Pancreas (tissue), 10 donors: ENCODE data around the gene LEFTY2. TPM values are rescaled to one million over a fixed set of nuclear protein-coding genes. Genes with fewer than 3 reads are reported as not detected.
A peak's percentile ranks its signal among the peaks of the same experiment; 100 is the strongest.
"Not testable (repeated sequence)": the region's sequence is repeated elsewhere in the genome, so short reads cannot be mapped to it uniquely, and the experiment has no call there.

Experiments used
- ATAC-seq, 4 donors: fragments of 200-7000 bp; cut with Tn5 transposase; one replicate each; pipeline versions ENCODE4 v1.8.0 to v1.9.1; 2020; ENCODE audit warnings: mild to moderate bottlenecking in 4 of 4, moderate library complexity in 4 of 4
- DNase-seq, 6 donors: peaks; one replicate each; pipeline ENCODE4 v3.0.0-alpha.2; 2020
- FAIRE-seq: peaks from 2 replicates; lab custom pipeline; 2012; peaks lifted over from hg19 to GRCh38; lab: Jason Lieb, UNC
- H3K27ac ChIP-seq, 4 donors: fragments of 200-600 bp; sonication (generic); 1 replicate in 3 of 4; 2 replicates in 1 of 4; pipeline versions ENCODE4 v1.5.0 to v1.8.0; 2020
- H3K27me3 ChIP-seq, 4 donors: fragments of 200-600 bp; one replicate each; pipeline ENCODE4 v1.8.0; 2021
- H3K36me3 ChIP-seq, 3 donors: fragments of 200-600 bp; sonication (generic) in 1 of 3; one replicate each; pipeline versions ENCODE4 v1.5.0 to v1.8.0; 2020 to 2021
- H3K4me1 ChIP-seq, 3 donors: fragments of 200-600 bp; one replicate each; pipeline ENCODE4 v1.8.0; 2021
- H3K4me3 ChIP-seq, 4 donors: fragments of 200-600 bp; sonication (generic) in 2 of 4; one replicate each; pipeline versions ENCODE4 v1.5.0 to v1.8.0; 2020 to 2021
- H3K9me3 ChIP-seq, 4 donors: fragments of 200-600 bp; one replicate each; pipeline ENCODE4 v1.8.0; 2021
- WGBS, 2 donors: extraction: QIAGEN DNeasy Blood & Tissue Kit; methylation state at CpG; one replicate each; pipeline ENCODE4 v1.1.7; 2013; 5-methylcytosine and 5-hydroxymethylcytosine counted together
- intact Hi-C, 3 donors: fragments of 100-400 bp; cut with DNase I; formaldehyde crosslinking; loops; one replicate each; pipeline versions ENCODE4 v1.11.1 to v1.14.2; 2022
- polyA plus RNA-seq, 2 donors: library from polyadenylated mRNA; stranded (reverse); fragments of 200-250 nt; gene quantifications; one replicate each; pipeline ENCODE4 v1.2.3, GENCODE V29; 2013
- total RNA-seq, 6 donors: library from RNA; stranded (reverse); fragmentation: NEBNext Ultra II Directional in 4 of 6; extraction: Animal tissue kit (Norgen Biotek cat#: 25700) in 4 of 6; gene quantifications; one replicate each; pipeline versions ENCODE4 v1.2.1 to v1.2.4, GENCODE V29; 2021 to 2023
- TF ChIP-seq, protein P1 (sequence below), 4 donors: fragments of 200-600 bp; sonication (generic) in 3 of 4; IDR thresholded peaks; one replicate each; pipeline versions ENCODE4 v1.5.0 to v1.8.0; 2021; ENCODE audit warnings: antibody characterized with exemption in 4 of 4
- donor health status: healthy with polysubstance abuse.
- donor health status: DM: no; HTN: no; CAD: no; lungs with moderate emphysema.
- donor health status: DM: no; HTN: no; CAD: no.
- donor health status: control.
- donor health status: control.
- donor health status: Bipolar disorder and iron deficiency.
- donor health status: DM: yes; HTN: yes; CAD: no.
- donor health status: DM: no; HTN: no; CAD: no.
- donor health status: DM: no; HTN: no; CAD: no.
- donor health status: DM: yes; HTN: yes; CAD: no.

The LEFTY2 gene
- total and polyA plus RNA-seq, 8 donors, result 0.07 to 16.3 (median 0.75) TPM; not detected in 4

DNA sequence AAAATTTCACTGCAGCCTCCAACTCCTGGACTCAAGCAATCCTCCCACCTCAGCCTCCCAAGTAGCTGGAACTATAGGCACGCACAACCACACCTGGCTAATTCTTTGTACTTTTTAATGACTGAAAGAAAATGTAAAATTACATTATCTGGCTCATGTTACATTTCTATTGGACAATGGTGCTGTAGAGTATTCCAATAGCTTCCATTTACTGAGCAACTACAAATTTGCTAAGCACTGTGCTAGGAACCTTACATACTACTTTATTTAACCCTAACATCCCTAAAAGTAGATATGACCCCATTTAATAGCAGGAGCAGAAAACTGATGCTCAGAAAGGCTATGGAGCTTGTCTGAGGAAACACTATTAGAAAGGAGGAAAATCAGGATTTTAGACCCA lies 38.4 kb upstream of the LEFTY2 start:
- Histone ChIP-seq H3K4me3 (no peak overlapping the region), H3K27ac (peak overlapping the region in 3 of 4 donors; percentile 53 to 78 (median 73)), H3K36me3 (peaks cover 2 to 22% (median 4%) of the 10 kb centered on the region in 3 donors), H3K27me3 (no peaks in the 10 kb centered on the region), H3K4me1 (peaks cover 13 to 33% (median 19%) of the 10 kb centered on the region in 3 donors), H3K9me3 (no peaks in the 10 kb centered on the region)
- TF ChIP-seq, protein P1, sequence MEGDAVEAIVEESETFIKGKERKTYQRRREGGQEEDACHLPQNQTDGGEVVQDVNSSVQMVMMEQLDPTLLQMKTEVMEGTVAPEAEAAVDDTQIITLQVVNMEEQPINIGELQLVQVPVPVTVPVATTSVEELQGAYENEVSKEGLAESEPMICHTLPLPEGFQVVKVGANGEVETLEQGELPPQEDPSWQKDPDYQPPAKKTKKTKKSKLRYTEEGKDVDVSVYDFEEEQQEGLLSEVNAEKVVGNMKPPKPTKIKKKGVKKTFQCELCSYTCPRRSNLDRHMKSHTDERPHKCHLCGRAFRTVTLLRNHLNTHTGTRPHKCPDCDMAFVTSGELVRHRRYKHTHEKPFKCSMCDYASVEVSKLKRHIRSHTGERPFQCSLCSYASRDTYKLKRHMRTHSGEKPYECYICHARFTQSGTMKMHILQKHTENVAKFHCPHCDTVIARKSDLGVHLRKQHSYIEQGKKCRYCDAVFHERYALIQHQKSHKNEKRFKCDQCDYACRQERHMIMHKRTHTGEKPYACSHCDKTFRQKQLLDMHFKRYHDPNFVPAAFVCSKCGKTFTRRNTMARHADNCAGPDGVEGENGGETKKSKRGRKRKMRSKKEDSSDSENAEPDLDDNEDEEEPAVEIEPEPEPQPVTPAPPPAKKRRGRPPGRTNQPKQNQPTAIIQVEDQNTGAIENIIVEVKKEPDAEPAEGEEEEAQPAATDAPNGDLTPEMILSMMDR (IDR thresholded peaks at IDR 0.05), result no peak
- WGBS, 2 donors, result 59 to 71% methylated on average over 1 of the region's 1 CpG
- FAIRE-seq (no peak), ATAC-seq (no peak), DNase-seq (no peak)
- intact Hi-C loops, result loop anchor here in 2 of 3 donors (5.0 to 10.0 kb wide), 3 partner anchors 205 to 505 kb away; partner anchors contain the start of gene SRP9 (in 1 of the 2)

DNA sequence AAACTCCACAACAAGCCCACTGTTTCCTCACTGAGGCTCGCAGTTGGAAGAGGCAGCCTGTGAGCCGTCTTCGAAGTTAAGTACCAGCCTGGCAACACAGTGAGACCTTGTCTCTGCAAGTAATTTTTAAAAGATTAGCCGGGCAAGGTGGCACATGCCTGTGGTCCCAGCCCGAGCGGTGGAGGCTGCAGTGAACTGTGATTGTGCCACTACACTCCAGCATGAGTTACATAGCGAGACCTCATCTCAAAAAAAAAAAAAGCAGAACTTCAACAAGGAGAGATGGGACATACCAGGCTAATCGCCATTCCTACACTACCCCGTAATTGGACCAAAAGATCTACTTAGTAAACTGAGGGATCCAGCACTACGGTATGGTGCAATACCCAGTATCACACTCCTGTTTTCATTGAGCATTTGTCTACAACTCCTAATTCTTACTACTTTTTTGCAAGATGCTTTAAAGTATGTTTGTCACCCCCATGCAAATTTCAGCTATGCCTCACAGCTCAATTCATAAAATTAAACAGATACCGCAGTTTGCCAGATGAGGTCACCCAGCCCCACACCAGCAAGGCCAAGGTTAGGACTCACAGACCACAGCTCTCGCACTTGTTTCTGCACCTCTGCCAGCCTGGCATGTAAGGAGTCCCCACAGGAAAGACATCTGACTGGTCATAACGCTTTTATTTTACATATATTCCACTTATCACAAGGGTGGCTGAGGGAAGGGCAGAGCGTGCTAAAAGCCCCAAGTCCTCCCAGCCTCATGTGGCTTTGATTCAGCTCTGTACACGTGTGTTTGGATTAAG lies 37.1 kb upstream of the LEFTY2 start:
- Histone ChIP-seq H3K36me3 (peaks cover 0 to 14% (median 2%) of the 10 kb centered on the region in 3 donors), H3K4me1 (peaks cover 12 to 33% (median 17%) of the 10 kb centered on the region in 3 donors), H3K9me3 (no peaks in the 10 kb centered on the region), H3K27me3 (no peaks in the 10 kb centered on the region), H3K27ac (no peak overlapping the region), H3K4me3 (no peak overlapping the region)
- no peak for FAIRE-seq
- DNase-seq, result peak in 2 of 6 donors; percentile 50 to 53
- TF ChIP-seq, protein P1 (IDR thresholded peaks at IDR 0.05), result no peak
- WGBS, 2 donors, result 40 to 43% methylated on average over 15 of the region's 15 CpGs
- intact Hi-C loops, result loop anchor here in 2 of 3 donors (5.0 to 10.0 kb wide), 3 partner anchors 203 to 503 kb away; partner anchors contain the start of gene SRP9 (in 1 of the 2)
- peak; percentile 12 to 46 (median 36) for ATAC-seq

DNA sequence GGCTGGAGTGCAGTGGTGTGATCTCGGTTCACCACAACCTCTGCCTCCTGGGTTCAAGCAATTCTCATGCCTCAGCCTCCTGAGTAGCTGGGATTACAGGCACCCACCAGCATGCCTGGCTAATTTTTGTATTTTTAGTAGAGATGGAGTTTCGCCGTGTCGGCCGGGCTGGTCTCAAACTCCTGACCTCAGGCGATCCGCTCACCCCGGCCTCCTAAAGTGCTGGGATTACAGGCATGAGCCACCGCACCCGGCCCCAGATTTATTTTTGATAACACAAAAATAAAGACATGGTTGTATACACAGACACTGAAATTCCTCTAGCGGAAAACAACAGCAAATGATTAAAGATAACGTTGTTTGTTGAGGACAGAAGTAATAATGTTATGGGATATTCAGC lies 34.1 kb upstream of the LEFTY2 start:
- H3K27ac ChIP-seq, ATAC-seq, H3K4me3 ChIP-seq, FAIRE-seq, H3K36me3 ChIP-seq, DNase-seq, H3K9me3 ChIP-seq, H3K27me3 ChIP-seq: not testable (repeated sequence)
- H3K4me1 ChIP-seq, result peaks cover 7 to 22% (median 11%) of the 10 kb centered on the region in 3 donors
- 90% methylated on average over 12 of the region's 12 CpGs for WGBS, 2 donors
- intact Hi-C loops, result loop anchor here in 2 of 3 donors (5.0 to 10.0 kb wide), 3 partner anchors 200 to 500 kb away; partner anchors contain the start of gene SRP9 (in 1 of the 2)

DNA sequence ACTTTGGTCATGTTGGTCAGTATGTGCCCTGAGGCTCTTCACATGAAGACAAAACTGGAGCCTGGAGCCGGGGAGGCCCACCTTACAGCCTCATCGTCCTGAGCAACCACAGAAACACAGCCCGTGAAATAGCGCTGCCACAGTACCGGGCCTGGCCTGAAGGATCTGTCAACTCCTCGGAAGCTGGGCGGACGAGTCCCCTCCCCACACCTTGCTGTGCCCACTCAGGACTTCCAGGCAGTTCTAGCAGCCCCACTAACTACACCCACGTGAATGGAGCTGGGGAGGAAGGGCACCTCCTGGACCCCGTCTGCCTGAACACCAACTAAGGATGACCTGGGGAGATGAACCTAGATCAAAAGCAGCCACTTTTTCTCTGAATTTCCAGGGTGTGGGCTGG lies 33.4 kb upstream of the LEFTY2 start:
- FAIRE-seq (no peak), ATAC-seq (no peak), DNase-seq (no peak)
- H3K36me3 ChIP-seq, result no peaks in the 10 kb centered on the region
- H3K4me1 ChIP-seq, result peaks cover 2 to 16% (median 9%) of the 10 kb centered on the region in 3 donors
- H3K4me3 ChIP-seq, result no peak overlapping the region
- WGBS, 2 donors, result 79 to 90% methylated on average over 9 to 10 of the region's 10 CpGs
- no peak overlapping the region for H3K27ac ChIP-seq
- H3K9me3 ChIP-seq, result no peaks in the 10 kb centered on the region
- TF ChIP-seq, protein P1 (IDR thresholded peaks at IDR 0.05), result no peak
- intact Hi-C loops, result loop anchor here (5.0 to 10.0 kb wide), 3 partner anchors 200 to 500 kb away; partner anchors contain the start of gene SRP9 (in 1 of the 3)
- no peaks in the 10 kb centered on the region for H3K27me3 ChIP-seq

DNA sequence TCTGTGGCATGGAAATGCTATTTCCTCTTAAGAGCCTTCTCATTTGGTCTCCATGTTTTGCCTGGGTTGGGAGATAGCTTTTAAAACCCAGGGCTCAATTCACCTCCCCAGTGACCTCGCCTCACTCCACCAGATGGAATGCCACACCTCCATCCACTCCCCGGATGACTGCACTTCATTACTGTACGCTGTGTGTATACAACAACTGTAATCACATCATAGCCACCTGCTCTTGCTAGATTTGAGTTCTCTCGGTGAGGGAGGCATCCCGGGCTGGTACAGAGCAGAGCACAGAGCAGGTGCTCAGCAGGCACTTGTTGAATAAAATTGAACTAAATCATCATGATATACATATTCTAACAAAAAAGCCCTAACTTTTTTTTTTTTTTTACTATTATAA lies 32.1 kb upstream of the LEFTY2 start:
- DNase-seq (no peak), FAIRE-seq (no peak), ATAC-seq (peak in 1 of 4 donors; percentile 18)
- H3K27ac ChIP-seq, result no peak overlapping the region
- H3K36me3 ChIP-seq, result no peaks in the 10 kb centered on the region
- H3K4me3 ChIP-seq, result no peak overlapping the region
- no peaks in the 10 kb centered on the region for H3K27me3 ChIP-seq
- peaks cover 0 to 3% (median 0%) of the 10 kb centered on the region in 3 donors for H3K4me1 ChIP-seq
- TF ChIP-seq, protein P1 (IDR thresholded peaks at IDR 0.05), result no peak
- intact Hi-C loops, result loop anchor here (5.0 to 10.0 kb wide), 3 partner anchors 198 to 498 kb away; partner anchors contain the start of gene SRP9 (in 1 of the 3)
- H3K9me3 ChIP-seq, result no peaks in the 10 kb centered on the region
- WGBS, 2 donors, result 42 to 50% methylated on average over 5 of the region's 5 CpGs
